ENCODE measurements around the gene DVL3.

GRCh38 chr3:184218814-184219213, 63.6 kb downstream of the DVL3 start:
- TF ChIP-seq CTCF (IDR thresholded peaks at IDR 0.05; ENCODE audit: insufficient read depth, low read length, poor library complexity, severe bottlenecking) (no peak), EZH2phosphoT487 (conservative IDR thresholded peaks at IDR 0.05; ENCODE audit: low read length) (no peak)

Data from SU-DHL-6 (cell line).